MM.1S (cell line): ENCODE data around the gene AICDA.

Source experiments
- DNase-seq: peaks from one replicate; pipeline ENCODE4 v3.0.0-alpha.2; 2015
- H2AFZ ChIP-seq: fragments of 300-600 bp; sonication (generic); 2 replicates; pipeline ENCODE4 v1.6.0; 2016; ENCODE audit warnings: antibody characterized with exemption, low read length
- H3F3A ChIP-seq: fragments of 300-600 bp; sonication (generic); 2 replicates; pipeline ENCODE4 v1.6.1; 2016; ENCODE audit warnings: mild to moderate bottlenecking, antibody characterized with exemption, low read length, moderate library complexity, mixed read lengths; ENCODE audit not compliant: insufficient read depth
- H3K27ac ChIP-seq: fragments of 300-600 bp; sonication (generic); 2 replicates; pipeline ENCODE4 v1.5.1; 2016; ENCODE audit warnings: mild to moderate bottlenecking, low read length
- H3K27me3 ChIP-seq: fragments of 300-600 bp; sonication (generic); replicated peaks from 2 replicates; pipeline ENCODE4 v1.6.0; 2016; ENCODE audit warnings: low read length; ENCODE audit not compliant: insufficient read depth
- H3K36me3 ChIP-seq: fragments of 300-600 bp; sonication (generic); replicated peaks from 2 replicates; pipeline ENCODE4 v1.6.1; 2016; ENCODE audit warnings: mild to moderate bottlenecking, low read length, mixed read lengths; ENCODE audit not compliant: insufficient read depth
- H3K4me1 ChIP-seq: fragments of 300-600 bp; sonication (generic); 2 replicates; pipeline ENCODE4 v1.6.1; 2016; ENCODE audit warnings: low read length, mixed read lengths
- H3K4me2 ChIP-seq: fragments of 300-600 bp; sonication (generic); 2 replicates; pipeline ENCODE4 v1.6.0; 2016; ENCODE audit warnings: low read depth, low read length
- H3K4me3 ChIP-seq: fragments of 300-600 bp; sonication (generic); 2 replicates; pipeline ENCODE4 v1.5.1; 2016; ENCODE audit warnings: low read length, mixed read lengths
- H3K79me2 ChIP-seq: fragments of 300-600 bp; sonication (generic); 2 replicates; pipeline ENCODE4 v1.6.1; 2016; ENCODE audit warnings: mixed run types, low read length, mixed read lengths
- H3K9ac ChIP-seq: fragments of 300-600 bp; sonication (generic); 2 replicates; pipeline ENCODE4 v1.6.1; 2016; ENCODE audit warnings: low read length, mixed read lengths
- H3K9me2 ChIP-seq: fragments of 300-600 bp; sonication (generic); replicated peaks from 2 replicates; pipeline ENCODE4 v1.6.1; 2016; ENCODE audit warnings: mild to moderate bottlenecking, low read length, mixed read lengths; ENCODE audit not compliant: insufficient read depth
- H3K9me3 ChIP-seq: fragments of 300-600 bp; sonication (generic); replicated peaks from 2 replicates; pipeline ENCODE4 v1.6.1; 2016; ENCODE audit warnings: mild to moderate bottlenecking, low read length, mixed read lengths; ENCODE audit not compliant: insufficient read depth
- H4K20me1 ChIP-seq: fragments of 300-600 bp; sonication (generic); 2 replicates; pipeline ENCODE4 v1.6.1; 2016; ENCODE audit warnings: mild to moderate bottlenecking, low read length, moderate library complexity, mixed read lengths; ENCODE audit not compliant: insufficient read depth
- EZH2 ChIP-seq: fragments of 300-600 bp; sonication (generic); optimal IDR thresholded peaks from 2 replicates; pipeline ENCODE3; 2017; ENCODE audit warnings: low read depth, mild to moderate bottlenecking, antibody characterized with exemption, low read length, mixed read lengths
- EZH2phosphoT487 ChIP-seq: fragments of 300-600 bp; sonication (generic); IDR thresholded peaks from 2 replicates; pipeline ENCODE4 v1.6.1; 2018; ENCODE audit warnings: antibody characterized with exemption, low read length
- TF ChIP-seq, protein P1 (sequence below): fragments of 300-600 bp; sonication (generic); IDR thresholded peaks from 2 replicates; pipeline ENCODE4 v1.5.1; 2016; ENCODE audit warnings: antibody characterized with exemption, low read length, mixed read lengths

The AICDA gene

DNA sequence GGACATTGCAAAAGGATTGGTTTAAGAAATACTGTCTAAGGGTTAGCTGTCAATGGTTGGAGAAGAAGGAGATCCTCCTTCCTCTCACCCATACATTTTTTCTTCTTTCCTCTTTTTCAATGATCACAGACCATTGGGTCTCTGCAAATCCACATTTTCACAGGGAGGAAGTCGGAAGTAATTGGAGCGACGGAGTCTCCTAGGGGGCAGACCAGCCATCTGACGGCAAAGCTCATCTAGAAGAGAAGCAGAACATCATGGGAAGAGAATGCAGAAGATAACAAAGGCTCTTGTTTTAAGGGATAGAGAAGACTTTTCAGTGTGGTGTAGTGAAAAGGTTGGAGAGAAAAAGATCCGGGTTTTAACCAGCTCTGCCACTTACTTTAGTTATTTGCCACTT, 35.3 kb upstream of the AICDA start:
- peak overlapping the region; percentile 10; the same call in 1 of the 2 replicates for H3K4me2 ChIP-seq
- H3K27ac ChIP-seq = no peak overlapping the region

DNA sequence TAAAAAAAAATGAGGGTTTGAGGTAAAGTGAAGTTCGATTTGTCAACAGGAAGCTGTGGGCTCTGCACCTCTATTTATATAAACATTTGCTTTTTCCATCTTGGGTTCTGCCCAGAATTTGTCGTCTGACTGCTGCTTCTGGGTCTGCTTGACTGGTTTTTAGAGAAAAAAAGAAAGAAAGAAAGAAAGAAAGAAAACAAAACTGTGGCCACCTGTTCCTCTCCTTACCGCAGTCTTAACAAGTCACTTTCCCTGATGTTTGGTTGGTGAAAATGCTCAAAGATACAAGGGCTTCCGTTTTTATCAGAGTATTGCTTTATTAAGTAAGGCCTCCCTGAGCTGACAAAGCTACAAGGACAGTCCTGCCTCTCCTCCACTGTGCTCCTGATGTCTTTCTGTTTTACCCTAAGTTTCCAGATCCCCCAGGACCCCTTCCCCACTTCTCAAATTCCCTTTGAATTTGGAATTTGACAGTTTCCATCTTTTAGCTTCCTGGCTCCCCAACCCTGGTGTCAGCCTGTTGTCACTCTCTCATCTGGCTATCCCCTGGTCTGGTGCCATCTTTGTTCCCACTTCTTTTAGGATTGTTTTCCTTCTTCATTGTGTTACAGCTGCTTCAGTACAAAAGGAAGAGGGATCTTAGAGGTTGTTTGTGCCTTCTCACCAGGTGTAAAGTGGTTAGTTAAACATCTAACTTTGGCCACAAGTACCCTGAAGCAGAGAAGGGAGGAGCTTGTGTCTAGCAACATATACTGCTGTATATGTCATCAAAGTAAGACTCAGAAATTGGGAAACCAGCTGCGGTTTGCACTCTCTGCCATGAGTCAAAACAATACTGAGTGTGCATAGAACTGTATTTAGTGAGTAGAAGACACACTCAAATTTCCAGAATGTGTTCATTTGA, 31.9 kb upstream of the AICDA start:
- no peaks in the 10 kb centered on the region for H3K9me2 ChIP-seq
- peaks cover 22% of the 10 kb centered on the region; the same call in 1 of the 2 replicates for H3K27me3 ChIP-seq
- H3F3A ChIP-seq = peaks cover 29% of the 10 kb centered on the region
- H3K27ac ChIP-seq = peak overlapping the region; percentile 45; the same call in 1 of the 2 replicates
- H3K4me1 ChIP-seq = peaks cover 34% of the 10 kb centered on the region
- no peaks in the 10 kb centered on the region for H4K20me1 ChIP-seq
- H3K9me3 ChIP-seq = no peaks in the 10 kb centered on the region
- peak overlapping the region; percentile 70 for H3K4me2 ChIP-seq
- peak overlapping the region; percentile 11; the same call in 1 of the 2 replicates for H3K4me3 ChIP-seq
- TF ChIP-seq, protein P1, sequence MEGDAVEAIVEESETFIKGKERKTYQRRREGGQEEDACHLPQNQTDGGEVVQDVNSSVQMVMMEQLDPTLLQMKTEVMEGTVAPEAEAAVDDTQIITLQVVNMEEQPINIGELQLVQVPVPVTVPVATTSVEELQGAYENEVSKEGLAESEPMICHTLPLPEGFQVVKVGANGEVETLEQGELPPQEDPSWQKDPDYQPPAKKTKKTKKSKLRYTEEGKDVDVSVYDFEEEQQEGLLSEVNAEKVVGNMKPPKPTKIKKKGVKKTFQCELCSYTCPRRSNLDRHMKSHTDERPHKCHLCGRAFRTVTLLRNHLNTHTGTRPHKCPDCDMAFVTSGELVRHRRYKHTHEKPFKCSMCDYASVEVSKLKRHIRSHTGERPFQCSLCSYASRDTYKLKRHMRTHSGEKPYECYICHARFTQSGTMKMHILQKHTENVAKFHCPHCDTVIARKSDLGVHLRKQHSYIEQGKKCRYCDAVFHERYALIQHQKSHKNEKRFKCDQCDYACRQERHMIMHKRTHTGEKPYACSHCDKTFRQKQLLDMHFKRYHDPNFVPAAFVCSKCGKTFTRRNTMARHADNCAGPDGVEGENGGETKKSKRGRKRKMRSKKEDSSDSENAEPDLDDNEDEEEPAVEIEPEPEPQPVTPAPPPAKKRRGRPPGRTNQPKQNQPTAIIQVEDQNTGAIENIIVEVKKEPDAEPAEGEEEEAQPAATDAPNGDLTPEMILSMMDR = no peak
- TF ChIP-seq EZH2phosphoT487 = no peak
- TF ChIP-seq EZH2 = no peak
- H3K79me2 ChIP-seq = no peaks in the 10 kb centered on the region
- H2AFZ ChIP-seq = no peak overlapping the region
- H3K9ac ChIP-seq = no peak overlapping the region
- H3K36me3 ChIP-seq = no peaks in the 10 kb centered on the region
- DNase-seq = peak; percentile 89

More for the DNA sequence above, 35.3 kb upstream of the AICDA start:
- H3K79me2 ChIP-seq = no peaks in the 10 kb centered on the region
- H3F3A ChIP-seq = peaks cover 29% of the 10 kb centered on the region
- H3K27me3 ChIP-seq = peaks cover 14% of the 10 kb centered on the region; the same call in 1 of the 2 replicates
- H3K9me3 ChIP-seq = no peaks in the 10 kb centered on the region
- H3K36me3 ChIP-seq = no peaks in the 10 kb centered on the region
- TF ChIP-seq, protein P1 = no peak
- no peak for TF ChIP-seq EZH2phosphoT487
- TF ChIP-seq EZH2 = no peak
- H3K9me2 ChIP-seq = no peaks in the 10 kb centered on the region
- H3K9ac ChIP-seq = no peak overlapping the region
- H4K20me1 ChIP-seq = no peaks in the 10 kb centered on the region
- H3K4me3 ChIP-seq = no peak overlapping the region
- H3K4me1 ChIP-seq = peaks cover 34% of the 10 kb centered on the region
- no peak overlapping the region for H2AFZ ChIP-seq
- DNase-seq = no peak

GRCh38 chr12:8642775-8643174, 30.1 kb upstream of the AICDA start:
- Histone ChIP-seq H4K20me1 (no peaks in the 10 kb centered on the region), H3F3A (peaks cover 17% of the 10 kb centered on the region), H3K36me3 (no peaks in the 10 kb centered on the region), H3K27ac (no peak overlapping the region), H3K9ac (no peak overlapping the region), H3K4me3 (no peak overlapping the region), H3K4me1 (peaks cover 19% of the 10 kb centered on the region), H3K79me2 (no peaks in the 10 kb centered on the region), H3K9me3 (no peaks in the 10 kb centered on the region), H2AFZ (no peak overlapping the region), H3K9me2 (no peaks in the 10 kb centered on the region), H3K4me2 (no peak overlapping the region), H3K27me3 (peaks cover 22% of the 10 kb centered on the region; the same call in 1 of the 2 replicates)
- no peak for DNase-seq
- TF ChIP-seq, protein P1 = no peak
- TF ChIP-seq EZH2 (no peak), EZH2phosphoT487 (no peak)
